ENCODE results near the gene RAG1. TPM values are rescaled to one million over a fixed set of nuclear protein-coding genes. Genes with fewer than 3 reads are reported as not detected.

The RAG1 gene
- total RNA-seq (2014; rRNA removed; shearing (Covaris generic)) (not detected in 2 replicates), total RNA-seq (2022) (0.65 TPM in 1 of 2 replicates, not detected in the other), Bru-seq, nascent RNA (not detected), BruChase-seq, experiment 1, labeled RNA remaining after a 6-hour chase (not detected), BruChase-seq, experiment 2, labeled RNA remaining after a 2-hour chase (percentile 15 among the genes with signal in this experiment)
- long read RNA-seq, result 0 reads

DNA sequence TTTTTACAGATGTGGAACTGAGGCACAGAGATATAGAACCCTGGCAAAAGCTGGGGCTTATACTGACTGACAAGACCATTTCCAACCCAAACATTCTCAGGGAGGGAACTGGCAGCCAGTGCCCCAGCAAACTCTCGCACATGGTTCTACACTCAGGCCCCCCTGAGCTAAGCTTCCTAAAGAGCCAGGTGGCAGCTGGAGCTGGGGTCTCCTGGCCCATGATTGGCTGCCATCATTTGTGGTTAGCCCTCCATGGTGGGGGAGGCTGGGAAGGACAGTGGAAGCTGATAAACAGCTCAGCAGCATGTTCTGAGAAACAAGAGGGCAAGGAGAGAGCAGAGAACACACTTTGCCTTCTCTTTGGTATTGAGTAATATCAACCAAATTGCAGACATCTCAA is at the start of gene RAG1:
Gene RAG1 (plus strand): TSS at position 314 of the 400 bp plus-strand sequence. CDS start 5,298 bp downstream, outside the sequence.
- no peaks in the 10 kb centered on the region for H3K36me3 ChIP-seq (ENCODE audit: insufficient read depth, low read length)
- TF ChIP-seq EZH2phosphoT487 (IDR thresholded peaks at IDR 0.05; ENCODE audit: borderline replicate concordance, low read depth, low read length), result no peak
- TF ChIP-seq, protein P1, sequence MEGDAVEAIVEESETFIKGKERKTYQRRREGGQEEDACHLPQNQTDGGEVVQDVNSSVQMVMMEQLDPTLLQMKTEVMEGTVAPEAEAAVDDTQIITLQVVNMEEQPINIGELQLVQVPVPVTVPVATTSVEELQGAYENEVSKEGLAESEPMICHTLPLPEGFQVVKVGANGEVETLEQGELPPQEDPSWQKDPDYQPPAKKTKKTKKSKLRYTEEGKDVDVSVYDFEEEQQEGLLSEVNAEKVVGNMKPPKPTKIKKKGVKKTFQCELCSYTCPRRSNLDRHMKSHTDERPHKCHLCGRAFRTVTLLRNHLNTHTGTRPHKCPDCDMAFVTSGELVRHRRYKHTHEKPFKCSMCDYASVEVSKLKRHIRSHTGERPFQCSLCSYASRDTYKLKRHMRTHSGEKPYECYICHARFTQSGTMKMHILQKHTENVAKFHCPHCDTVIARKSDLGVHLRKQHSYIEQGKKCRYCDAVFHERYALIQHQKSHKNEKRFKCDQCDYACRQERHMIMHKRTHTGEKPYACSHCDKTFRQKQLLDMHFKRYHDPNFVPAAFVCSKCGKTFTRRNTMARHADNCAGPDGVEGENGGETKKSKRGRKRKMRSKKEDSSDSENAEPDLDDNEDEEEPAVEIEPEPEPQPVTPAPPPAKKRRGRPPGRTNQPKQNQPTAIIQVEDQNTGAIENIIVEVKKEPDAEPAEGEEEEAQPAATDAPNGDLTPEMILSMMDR (conservative IDR thresholded peaks at IDR 0.05; ENCODE audit: low read length), result no peak
- no peak within 1 kb of the TSS for H3K4me2 ChIP-seq (ENCODE audit: low read length)
- no peaks in the 10 kb centered on the region for H3K79me2 ChIP-seq (ENCODE audit: insufficient read depth, low read depth, low read length)
- no peaks in the 10 kb centered on the region for H3K9me3 ChIP-seq (ENCODE audit: low read length)
- no peaks in the 10 kb centered on the region for H3K4me1 ChIP-seq (ENCODE audit: insufficient read depth, low read length, poor library complexity, severe bottlenecking)
- H3K27ac ChIP-seq (ENCODE audit: low read depth, low read length, poor library complexity, severe bottlenecking), result no peak within 1 kb of the TSS
- no peak within 1 kb of the TSS for H3K4me3 ChIP-seq (ENCODE audit: low read depth, low read length, poor library complexity, severe bottlenecking)
- intact Hi-C loops (cut with micrococcal nuclease; ENCODE audit: unreplicated experiment), result loop anchor here (5.0 kb wide), 1 partner anchor 105 kb away; no protein-coding TSS in a partner anchor
- H3K9me2 ChIP-seq (ENCODE audit: insufficient read depth, low read length), result no peaks in the 10 kb centered on the region
- POLR2A ChIA-PET, result no interaction called here
- no peak for DNase-seq (ENCODE audit: low spot score)
- CTCF ChIA-PET (ENCODE audit: unreplicated experiment), result no interaction called here
- H4K20me1 ChIP-seq (ENCODE audit: insufficient read depth, low read length), result no peaks in the 10 kb centered on the region
- H2AFZ ChIP-seq (ENCODE audit: low read length), result no peak within 1 kb of the TSS
- BruUV-seq (replicated peaks), result no TSS peak

DNA sequence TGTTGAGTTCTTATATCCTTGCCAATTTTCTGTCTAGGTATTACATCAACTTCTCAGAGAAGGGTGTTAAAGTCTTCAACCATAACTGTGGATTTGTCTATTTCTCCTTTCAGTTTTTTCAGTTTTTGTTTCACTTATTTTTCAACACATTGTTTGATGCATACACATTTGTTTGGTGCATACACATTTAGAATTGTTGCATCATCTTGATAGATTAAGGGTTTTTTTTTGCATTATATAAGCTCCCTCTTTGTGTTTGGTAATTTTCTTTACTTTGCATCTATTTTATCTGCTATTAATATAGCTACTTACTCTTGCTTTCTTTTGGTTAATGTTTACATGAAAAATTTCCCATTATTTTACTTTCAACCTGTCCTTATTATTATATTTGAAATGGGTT is 37.0 kb upstream of the RAG1 start:
- Histone ChIP-seq H3K79me2 (ENCODE audit: insufficient read depth, low read depth, low read length) (no peaks in the 10 kb centered on the region), H3K9me2 (ENCODE audit: insufficient read depth, low read length) (no peaks in the 10 kb centered on the region), H3K4me1 (ENCODE audit: insufficient read depth, low read length, poor library complexity, severe bottlenecking) (no peaks in the 10 kb centered on the region), H2AFZ (ENCODE audit: low read length) (no peak overlapping the region), H3K27ac (ENCODE audit: low read depth, low read length, poor library complexity, severe bottlenecking) (no peak overlapping the region), H4K20me1 (ENCODE audit: insufficient read depth, low read length) (no peaks in the 10 kb centered on the region), H3K4me2 (ENCODE audit: low read length) (no peak overlapping the region), H3K4me3 (ENCODE audit: low read depth, low read length, poor library complexity, severe bottlenecking) (no peak overlapping the region), H3K9me3 (ENCODE audit: low read length) (no peaks in the 10 kb centered on the region), H3K36me3 (ENCODE audit: insufficient read depth, low read length) (no peaks in the 10 kb centered on the region)
- TF ChIP-seq, protein P1 (conservative IDR thresholded peaks at IDR 0.05; ENCODE audit: low read length), result no peak
- no peak for TF ChIP-seq EZH2phosphoT487 (IDR thresholded peaks at IDR 0.05; ENCODE audit: borderline replicate concordance, low read depth, low read length)
- intact Hi-C loops (cut with micrococcal nuclease; ENCODE audit: unreplicated experiment), result no loop called here
- BruUV-seq (replicated peaks), result no TSS peak
- CTCF ChIA-PET (ENCODE audit: unreplicated experiment), result no interaction called here
- POLR2A ChIA-PET, result no interaction called here
- DNase-seq (ENCODE audit: low spot score), result no peak

DNA sequence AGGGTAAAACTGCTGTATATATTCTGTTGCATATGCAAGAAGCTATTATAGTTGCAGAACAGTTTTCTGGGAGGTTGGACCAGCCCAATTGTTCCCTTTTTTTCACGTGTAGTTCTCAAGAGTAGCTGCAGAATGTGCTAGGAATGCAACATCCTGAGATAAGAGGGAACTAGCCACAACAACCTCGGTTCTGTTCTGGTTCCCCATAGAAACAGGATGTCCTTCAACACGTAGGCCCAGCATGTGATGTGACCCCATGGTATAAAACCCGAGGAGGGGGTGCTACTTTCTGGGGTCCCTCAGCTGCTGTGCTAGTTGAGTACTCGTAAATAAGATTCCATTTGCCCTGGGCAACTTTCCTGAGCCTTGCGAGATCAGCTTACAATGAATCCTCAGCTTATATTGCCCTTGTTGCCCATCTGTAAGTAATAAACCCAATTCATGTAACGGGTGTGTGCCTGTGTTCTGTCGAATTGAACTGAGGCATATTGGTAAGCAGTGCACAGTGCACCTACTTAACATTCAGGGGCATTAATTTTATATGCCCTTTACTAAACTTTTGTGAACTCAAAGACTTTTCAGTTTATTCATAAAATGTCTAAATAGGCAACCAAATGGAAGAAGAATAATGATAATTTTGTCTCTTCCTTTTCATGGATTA is 34.7 kb upstream of the RAG1 start:
- ChIA-PET POLR2A (interaction anchor here (0.7 kb wide), 1 partner anchor 102 kb away, joined by 3 read pairs; no protein-coding TSS in a partner anchor), CTCF (ENCODE audit: unreplicated experiment) (no interaction called here)
- Histone ChIP-seq H3K79me2 (ENCODE audit: insufficient read depth, low read depth, low read length) (no peaks in the 10 kb centered on the region), H3K4me3 (ENCODE audit: low read depth, low read length, poor library complexity, severe bottlenecking) (no peak overlapping the region), H4K20me1 (ENCODE audit: insufficient read depth, low read length) (no peaks in the 10 kb centered on the region), H3K36me3 (ENCODE audit: insufficient read depth, low read length) (no peaks in the 10 kb centered on the region), H3K4me2 (ENCODE audit: low read length) (no peak overlapping the region), H3K9me3 (ENCODE audit: low read length) (no peaks in the 10 kb centered on the region), H3K27ac (ENCODE audit: low read depth, low read length, poor library complexity, severe bottlenecking) (no peak overlapping the region), H3K9me2 (ENCODE audit: insufficient read depth, low read length) (no peaks in the 10 kb centered on the region), H3K4me1 (ENCODE audit: insufficient read depth, low read length, poor library complexity, severe bottlenecking) (no peaks in the 10 kb centered on the region), H2AFZ (ENCODE audit: low read length) (no peak overlapping the region)
- no peak for TF ChIP-seq EZH2phosphoT487 (IDR thresholded peaks at IDR 0.05; ENCODE audit: borderline replicate concordance, low read depth, low read length)
- TF ChIP-seq, protein P1 (conservative IDR thresholded peaks at IDR 0.05; ENCODE audit: low read length), result no peak
- BruUV-seq (replicated peaks), result no TSS peak
- no peak for DNase-seq (ENCODE audit: low spot score)
- intact Hi-C loops (cut with micrococcal nuclease; ENCODE audit: unreplicated experiment), result no loop called here

All from OCI-LY7 (cell line).